GM23338 (cell line): ENCODE results near the gene SYNPO2. TPM values are rescaled to one million over a fixed set of nuclear protein-coding genes. Genes with fewer than 3 reads are reported as not detected.

Experiments used
- ATAC-seq: fragments of 200-7000 bp; cut with Tn5 transposase; 3 replicates; pipeline ENCODE4 v1.9.1; 2020
- DNase-seq: peaks from one replicate; pipeline ENCODE4 v3.0.0-alpha.2; 2015; ENCODE audit warnings: low spot score
- H2AFZ ChIP-seq: fragments of 200-600 bp; sonication (generic); 2 replicates; pipeline ENCODE4 v1.8.0; 2016; ENCODE audit warnings: antibody characterized with exemption, mild to moderate bottlenecking, moderate library complexity
- H3F3A ChIP-seq: fragments of 200-600 bp; sonication (generic); replicated peaks from 2 replicates; pipeline ENCODE4 v1.8.0; 2017; ENCODE audit warnings: antibody characterized with exemption, mixed run types, low read depth
- H3K27ac ChIP-seq: fragments of 200-600 bp; sonication (generic); 2 replicates; pipeline ENCODE4 v1.6.1; 2016; ENCODE audit warnings: low read depth
- H3K27me3 ChIP-seq: fragments of 200-600 bp; sonication (generic); 2 replicates; pipeline ENCODE4 v1.8.0; 2016; ENCODE audit warnings: mild to moderate bottlenecking, mixed run types, moderate library complexity; ENCODE audit not compliant: insufficient read depth
- H3K36me3 ChIP-seq: fragments of 200-600 bp; sonication (generic); 2 replicates; pipeline ENCODE4 v1.8.0; 2016; ENCODE audit warnings: mild to moderate bottlenecking; ENCODE audit not compliant: insufficient read depth
- H3K4me1 ChIP-seq: fragments of 200-600 bp; sonication (generic); 2 replicates; pipeline ENCODE4 v1.8.0; 2016; ENCODE audit warnings: mild to moderate bottlenecking, moderate library complexity; ENCODE audit not compliant: insufficient read depth
- H3K4me2 ChIP-seq: fragments of 200-600 bp; sonication (generic); 2 replicates; pipeline ENCODE4 v1.7.1; 2017; ENCODE audit warnings: mixed run types
- H3K4me3 ChIP-seq: fragments of 200-600 bp; sonication (generic); 2 replicates; pipeline ENCODE4 v1.6.1; 2016; ENCODE audit warnings: mixed run types
- H3K79me2 ChIP-seq: fragments of 200-600 bp; sonication (generic); replicated peaks from 2 replicates; pipeline ENCODE4 v1.8.0; 2017; ENCODE audit warnings: mild to moderate bottlenecking; ENCODE audit not compliant: insufficient read depth
- H3K9me2 ChIP-seq: fragments of 200-600 bp; sonication (generic); 2 replicates; pipeline ENCODE4 v1.8.0; 2017; ENCODE audit not compliant: insufficient read depth
- H4K20me1 ChIP-seq: fragments of 200-600 bp; sonication (generic); replicated peaks from 2 replicates; pipeline ENCODE4 v1.8.0; 2017; ENCODE audit warnings: mild to moderate bottlenecking; ENCODE audit not compliant: insufficient read depth
- H3K27ac Mint-ChIP-seq: 2 replicates; pipeline ENCODE4 v1.8.0; 2020; ENCODE audit warnings: inconsistent platforms, mild to moderate bottlenecking, moderate library complexity, mixed read lengths
- H3K27me3 Mint-ChIP-seq: 3 replicates; pipeline ENCODE4 v1.8.0; 2022; ENCODE audit warnings: low read depth, mild to moderate bottlenecking, moderate library complexity, mixed read lengths, inconsistent platforms; ENCODE audit not compliant: insufficient read depth, poor library complexity
- H3K36me3 Mint-ChIP-seq: 3 replicates; pipeline ENCODE4 v1.8.0; 2021; ENCODE audit warnings: low read depth, mild to moderate bottlenecking, inconsistent platforms, moderate library complexity, mixed read lengths
- H3K4me1 Mint-ChIP-seq: 3 replicates; pipeline ENCODE4 v1.8.0; 2020; ENCODE audit warnings: mild to moderate bottlenecking, inconsistent platforms, mixed read lengths
- H3K4me3 Mint-ChIP-seq: 3 replicates; pipeline ENCODE4 v1.8.0; 2021; ENCODE audit warnings: moderate library complexity, mild to moderate bottlenecking, inconsistent platforms, mixed read lengths
- H3K9me3 Mint-ChIP-seq: 3 replicates; pipeline ENCODE4 v1.8.0; 2020; ENCODE audit warnings: moderate library complexity, mild to moderate bottlenecking, inconsistent platforms, mixed read lengths
- CREB1 ChIP-seq: fragments of 250-450 bp; sonication (Bioruptor Pico); IDR thresholded peaks from 2 replicates; pipeline ENCODE4 v1.5.0; 2020; ENCODE audit warnings: low read depth, mild to moderate bottlenecking, moderate library complexity
- CTCF ChIP-seq, 2 experiments: fragments of 200-600 bp in 1 of 2; sonication (generic) in 1 of 2; conservative IDR thresholded peaks; 2 replicates each; pipeline versions ENCODE4 v1.5.1 to v1.6.1; 2016 to 2017; ENCODE audit warnings: antibody characterized with exemption in 2 of 2, low read depth in 2 of 2, mild to moderate bottlenecking in 2 of 2, moderate library complexity in 1 of 2
- ETS1 ChIP-seq: IDR thresholded peaks from 2 replicates; pipeline ENCODE4 v1.6.1; 2016; ENCODE audit warnings: antibody characterized with exemption
- EZH2 ChIP-seq: fragments of 200-600 bp; sonication (generic); IDR thresholded peaks from one replicate; pipeline ENCODE4 v1.8.0; 2017; ENCODE audit warnings: antibody characterized with exemption, mild to moderate bottlenecking, low read depth; ENCODE audit not compliant: unreplicated experiment
- EZH2phosphoT487 ChIP-seq: fragments of 200-600 bp; sonication (generic); IDR thresholded peaks from one replicate; pipeline ENCODE4 v1.8.1; 2018; ENCODE audit warnings: antibody characterized with exemption; ENCODE audit not compliant: unreplicated experiment
- JUNB ChIP-seq: IDR thresholded peaks from one replicate; pipeline ENCODE4 v1.6.1; 2016; ENCODE audit warnings: antibody characterized with exemption; ENCODE audit not compliant: unreplicated experiment
- NANOG ChIP-seq: IDR thresholded peaks from 2 replicates; pipeline ENCODE4 v1.6.1; 2016; ENCODE audit warnings: antibody characterized with exemption, borderline replicate concordance
- POLR2AphosphoS5 ChIP-seq: IDR thresholded peaks from 2 replicates; pipeline ENCODE4 v1.6.1; 2016; ENCODE audit warnings: antibody characterized with exemption, low read depth
- STAT1 ChIP-seq: IDR thresholded peaks from one replicate; pipeline ENCODE4 v1.6.1; 2016; ENCODE audit warnings: antibody characterized with exemption; ENCODE audit not compliant: unreplicated experiment
- ZNF114 ChIP-seq: fragments of 250-450 bp; sonication (Bioruptor Pico); IDR thresholded peaks from 2 replicates; pipeline ENCODE4 v1.5.0; 2020; ENCODE audit warnings: mild to moderate bottlenecking, moderate library complexity
- ZNF331 ChIP-seq: fragments of 250-450 bp; sonication (Bioruptor Pico); IDR thresholded peaks from 2 replicates; pipeline ENCODE4 v1.5.0; 2020; ENCODE audit warnings: low read depth, mild to moderate bottlenecking, moderate library complexity
- polyA plus RNA-seq: library from polyadenylated mRNA; unstranded; fragments of >200 nt; fragmentation: Nextera tagmentation; extraction: Ambion mirVana; gene quantifications from 2 replicates; pipeline ENCODE4 v1.2.1, GENCODE V29; 2016
- total RNA-seq: library from RNA; depleted of rRNA; stranded (reverse); fragments of >200 nt; shearing (Covaris generic); gene quantifications from 2 replicates; pipeline ENCODE4 v1.2.3, GENCODE V29; 2014
- TF ChIP-seq, protein P1 (sequence below): fragments of 250-450 bp; sonication (Bioruptor Pico); IDR thresholded peaks from 2 replicates; pipeline ENCODE4 v1.5.0; 2020; ENCODE audit warnings: mild to moderate bottlenecking, moderate library complexity
- TF ChIP-seq, protein P2 (sequence below): IDR thresholded peaks from one replicate; pipeline ENCODE4 v1.6.1; 2018; ENCODE audit warnings: antibody characterized with exemption; ENCODE audit not compliant: unreplicated experiment

SYNPO2 gene
- total and polyA plus RNA-seq, 2 experiments from 2014 or later: 2.1 to 3.4 TPM

DNA sequence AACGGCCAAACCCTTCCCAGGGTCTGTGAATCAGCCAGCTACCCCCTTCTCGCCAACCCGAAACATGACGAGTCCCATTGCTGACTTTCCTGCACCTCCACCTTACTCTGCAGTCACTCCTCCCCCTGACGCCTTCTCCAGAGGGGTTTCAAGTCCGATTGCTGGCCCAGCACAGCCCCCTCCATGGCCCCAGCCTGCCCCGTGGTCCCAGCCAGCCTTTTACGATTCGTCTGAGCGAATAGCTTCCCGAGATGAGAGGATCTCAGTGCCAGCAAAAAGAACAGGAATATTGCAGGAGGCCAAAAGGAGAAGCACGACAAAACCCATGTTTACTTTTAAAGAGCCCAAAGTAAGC is 141.9 kb downstream of the SYNPO2 start:
- Mint-ChIP-seq H3K4me3 (no peak overlapping the region), H3K27ac (no peak overlapping the region), H3K27me3 (peaks cover 2% of the 10 kb centered on the region), H3K9me3 (no peaks in the 10 kb centered on the region), H3K4me1 (peaks cover 21% of the 10 kb centered on the region), H3K36me3 (peaks cover 8% of the 10 kb centered on the region)
- Histone ChIP-seq H3K9me2 (0 out of 2 replicates have a peak, but pooled peaks cover 3% of the 10 kb centered on the region), H4K20me1 (no peaks in the 10 kb centered on the region), H3K79me2 (no peaks in the 10 kb centered on the region), H3K4me3 (no peak overlapping the region), H3F3A (no peaks in the 10 kb centered on the region), H3K27me3 (no peaks in the 10 kb centered on the region), H2AFZ (no peak overlapping the region), H3K27ac (no peak overlapping the region), H3K36me3 (no peaks in the 10 kb centered on the region), H3K4me2 (no peak overlapping the region), H3K4me1 (peaks cover 35% of the 10 kb centered on the region)
- ATAC-seq (no peak), DNase-seq (no peak)
- TF ChIP-seq, protein P1, sequence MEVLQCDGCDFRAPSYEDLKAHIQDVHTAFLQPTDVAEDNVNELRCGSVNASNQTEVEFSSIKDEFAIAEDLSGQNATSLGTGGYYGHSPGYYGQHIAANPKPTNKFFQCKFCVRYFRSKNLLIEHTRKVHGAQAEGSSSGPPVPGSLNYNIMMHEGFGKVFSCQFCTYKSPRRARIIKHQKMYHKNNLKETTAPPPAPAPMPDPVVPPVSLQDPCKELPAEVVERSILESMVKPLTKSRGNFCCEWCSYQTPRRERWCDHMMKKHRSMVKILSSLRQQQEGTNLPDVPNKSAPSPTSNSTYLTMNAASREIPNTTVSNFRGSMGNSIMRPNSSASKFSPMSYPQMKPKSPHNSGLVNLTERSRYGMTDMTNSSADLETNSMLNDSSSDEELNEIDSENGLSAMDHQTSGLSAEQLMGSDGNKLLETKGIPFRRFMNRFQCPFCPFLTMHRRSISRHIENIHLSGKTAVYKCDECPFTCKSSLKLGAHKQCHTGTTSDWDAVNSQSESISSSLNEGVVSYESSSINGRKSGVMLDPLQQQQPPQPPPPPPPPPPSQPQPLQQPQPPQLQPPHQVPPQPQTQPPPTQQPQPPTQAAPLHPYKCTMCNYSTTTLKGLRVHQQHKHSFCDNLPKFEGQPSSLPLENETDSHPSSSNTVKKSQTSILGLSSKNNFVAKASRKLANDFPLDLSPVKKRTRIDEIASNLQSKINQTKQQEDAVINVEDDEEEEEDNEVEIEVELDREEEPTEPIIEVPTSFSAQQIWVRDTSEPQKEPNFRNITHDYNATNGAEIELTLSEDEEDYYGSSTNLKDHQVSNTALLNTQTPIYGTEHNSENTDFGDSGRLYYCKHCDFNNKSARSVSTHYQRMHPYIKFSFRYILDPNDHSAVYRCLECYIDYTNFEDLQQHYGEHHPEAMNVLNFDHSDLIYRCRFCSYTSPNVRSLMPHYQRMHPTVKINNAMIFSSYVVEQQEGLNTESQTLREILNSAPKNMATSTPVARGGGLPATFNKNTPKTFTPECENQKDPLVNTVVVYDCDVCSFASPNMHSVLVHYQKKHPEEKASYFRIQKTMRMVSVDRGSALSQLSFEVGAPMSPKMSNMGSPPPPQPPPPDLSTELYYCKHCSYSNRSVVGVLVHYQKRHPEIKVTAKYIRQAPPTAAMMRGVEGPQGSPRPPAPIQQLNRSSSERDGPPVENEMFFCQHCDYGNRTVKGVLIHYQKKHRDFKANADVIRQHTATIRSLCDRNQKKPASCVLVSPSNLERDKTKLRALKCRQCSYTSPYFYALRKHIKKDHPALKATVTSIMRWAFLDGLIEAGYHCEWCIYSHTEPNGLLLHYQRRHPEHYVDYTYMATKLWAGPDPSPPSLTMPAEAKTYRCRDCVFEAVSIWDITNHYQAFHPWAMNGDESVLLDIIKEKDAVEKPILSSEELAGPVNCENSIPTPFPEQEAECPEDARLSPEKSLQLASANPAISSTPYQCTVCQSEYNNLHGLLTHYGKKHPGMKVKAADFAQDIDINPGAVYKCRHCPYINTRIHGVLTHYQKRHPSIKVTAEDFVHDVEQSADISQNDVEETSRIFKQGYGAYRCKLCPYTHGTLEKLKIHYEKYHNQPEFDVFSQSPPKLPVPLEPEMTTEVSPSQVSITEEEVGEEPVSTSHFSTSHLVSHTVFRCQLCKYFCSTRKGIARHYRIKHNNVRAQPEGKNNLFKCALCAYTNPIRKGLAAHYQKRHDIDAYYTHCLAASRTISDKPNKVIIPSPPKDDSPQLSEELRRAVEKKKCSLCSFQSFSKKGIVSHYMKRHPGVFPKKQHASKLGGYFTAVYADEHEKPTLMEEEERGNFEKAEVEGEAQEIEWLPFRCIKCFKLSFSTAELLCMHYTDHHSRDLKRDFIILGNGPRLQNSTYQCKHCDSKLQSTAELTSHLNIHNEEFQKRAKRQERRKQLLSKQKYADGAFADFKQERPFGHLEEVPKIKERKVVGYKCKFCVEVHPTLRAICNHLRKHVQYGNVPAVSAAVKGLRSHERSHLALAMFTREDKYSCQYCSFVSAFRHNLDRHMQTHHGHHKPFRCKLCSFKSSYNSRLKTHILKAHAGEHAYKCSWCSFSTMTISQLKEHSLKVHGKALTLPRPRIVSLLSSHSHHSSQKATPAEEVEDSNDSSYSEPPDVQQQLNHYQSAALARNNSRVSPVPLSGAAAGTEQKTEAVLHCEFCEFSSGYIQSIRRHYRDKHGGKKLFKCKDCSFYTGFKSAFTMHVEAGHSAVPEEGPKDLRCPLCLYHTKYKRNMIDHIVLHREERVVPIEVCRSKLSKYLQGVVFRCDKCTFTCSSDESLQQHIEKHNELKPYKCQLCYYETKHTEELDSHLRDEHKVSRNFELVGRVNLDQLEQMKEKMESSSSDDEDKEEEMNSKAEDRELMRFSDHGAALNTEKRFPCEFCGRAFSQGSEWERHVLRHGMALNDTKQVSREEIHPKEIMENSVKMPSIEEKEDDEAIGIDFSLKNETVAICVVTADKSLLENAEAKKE: no peak
- TF ChIP-seq CREB1 (CRISPR knock-in tag) (no peak), EZH2 (no peak), ETS1 (no peak), NANOG (no peak), ZNF114 (CRISPR knock-in tag) (no peak), ZNF331 (CRISPR knock-in tag) (no peak), JUNB (no peak), POLR2AphosphoS5 (no peak), STAT1 (no peak), EZH2phosphoT487 (no peak), CTCF (conservative IDR thresholded peaks at IDR 0.05; ENCODE audit: low read depth in 2 of 2) (no peak)
- TF ChIP-seq, protein P2, sequence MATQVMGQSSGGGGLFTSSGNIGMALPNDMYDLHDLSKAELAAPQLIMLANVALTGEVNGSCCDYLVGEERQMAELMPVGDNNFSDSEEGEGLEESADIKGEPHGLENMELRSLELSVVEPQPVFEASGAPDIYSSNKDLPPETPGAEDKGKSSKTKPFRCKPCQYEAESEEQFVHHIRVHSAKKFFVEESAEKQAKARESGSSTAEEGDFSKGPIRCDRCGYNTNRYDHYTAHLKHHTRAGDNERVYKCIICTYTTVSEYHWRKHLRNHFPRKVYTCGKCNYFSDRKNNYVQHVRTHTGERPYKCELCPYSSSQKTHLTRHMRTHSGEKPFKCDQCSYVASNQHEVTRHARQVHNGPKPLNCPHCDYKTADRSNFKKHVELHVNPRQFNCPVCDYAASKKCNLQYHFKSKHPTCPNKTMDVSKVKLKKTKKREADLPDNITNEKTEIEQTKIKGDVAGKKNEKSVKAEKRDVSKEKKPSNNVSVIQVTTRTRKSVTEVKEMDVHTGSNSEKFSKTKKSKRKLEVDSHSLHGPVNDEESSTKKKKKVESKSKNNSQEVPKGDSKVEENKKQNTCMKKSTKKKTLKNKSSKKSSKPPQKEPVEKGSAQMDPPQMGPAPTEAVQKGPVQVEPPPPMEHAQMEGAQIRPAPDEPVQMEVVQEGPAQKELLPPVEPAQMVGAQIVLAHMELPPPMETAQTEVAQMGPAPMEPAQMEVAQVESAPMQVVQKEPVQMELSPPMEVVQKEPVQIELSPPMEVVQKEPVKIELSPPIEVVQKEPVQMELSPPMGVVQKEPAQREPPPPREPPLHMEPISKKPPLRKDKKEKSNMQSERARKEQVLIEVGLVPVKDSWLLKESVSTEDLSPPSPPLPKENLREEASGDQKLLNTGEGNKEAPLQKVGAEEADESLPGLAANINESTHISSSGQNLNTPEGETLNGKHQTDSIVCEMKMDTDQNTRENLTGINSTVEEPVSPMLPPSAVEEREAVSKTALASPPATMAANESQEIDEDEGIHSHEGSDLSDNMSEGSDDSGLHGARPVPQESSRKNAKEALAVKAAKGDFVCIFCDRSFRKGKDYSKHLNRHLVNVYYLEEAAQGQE: no peak
